IMR-90 (cell line): ENCODE measurements around the gene SLC35G1. TPM values are rescaled to one million over a fixed set of nuclear protein-coding genes. Genes with fewer than 3 reads are reported as not detected.

ENCODE experiments used
- ATAC-seq: fragments of 200-7000 bp; cut with Tn5 transposase; 2 replicates; pipeline ENCODE4 v1.9.1; 2020; ENCODE audit warnings: low read depth, mild to moderate bottlenecking, moderate library complexity
- BruUV-seq: library from RNA; stranded (reverse); fragments of 400-500 nt; replicated peaks from 2 replicates; lab custom pipeline; 2021; lab: Mats Ljungman, UMichigan
- CTCF ChIA-PET: fragments of 300-600 bp; formaldehyde crosslinking; extraction: SDS; loops from one replicate; lab custom pipeline; 2021; ENCODE audit warnings: antibody characterized with exemption; lab: Yijun Ruan, JAX
- POLR2A ChIA-PET: fragments of 300-600 bp; sonication (Branson Sonifier 250); formaldehyde crosslinking; loops from one replicate; lab custom pipeline; 2022; ENCODE audit warnings: antibody characterized with exemption; ENCODE audit not compliant: unreplicated experiment; lab: Charles Lee
- DNase-seq: peaks from one replicate; pipeline ENCODE4 v3.0.0; 2013
- H2AFZ ChIP-seq: replicated peaks from 2 replicates; pipeline ENCODE3; 2013; ENCODE audit warnings: low read length, mild to moderate bottlenecking; ENCODE audit not compliant: poor library complexity
- H2AK5ac ChIP-seq: 2 replicates; pipeline ENCODE4 v1.6.1; 2013; ENCODE audit warnings: low read depth, low read length, inconsistent platforms
- H2AK9ac ChIP-seq: replicated peaks from 2 replicates; pipeline ENCODE3; 2013; ENCODE audit warnings: mild to moderate bottlenecking, low read depth, low read length, moderate library complexity; ENCODE audit not compliant: poor library complexity
- H2BK120ac ChIP-seq: 2 replicates; pipeline ENCODE4 v1.6.1; 2013; ENCODE audit warnings: low read depth, low read length, inconsistent platforms
- H2BK15ac ChIP-seq: 3 replicates; pipeline ENCODE4 v1.6.1; 2013; ENCODE audit warnings: low read depth, low read length, inconsistent platforms
- H2BK20ac ChIP-seq: 2 replicates; pipeline ENCODE4 v1.6.1; 2013; ENCODE audit warnings: low read depth, mild to moderate bottlenecking, inconsistent platforms, low read length, moderate library complexity
- H2BK5ac ChIP-seq: 2 replicates; pipeline ENCODE4 v1.6.1; 2013; ENCODE audit warnings: mild to moderate bottlenecking, low read depth, low read length, inconsistent platforms; ENCODE audit not compliant: poor library complexity, severe bottlenecking
- H3K14ac ChIP-seq: replicated peaks from 2 replicates; pipeline ENCODE4 v1.6.1; 2013; ENCODE audit warnings: low read depth, low read length, inconsistent platforms
- H3K18ac ChIP-seq: 2 replicates; pipeline ENCODE4 v1.6.1; 2013; ENCODE audit warnings: low read depth, low read length, control low read depth
- H3K23ac ChIP-seq: 2 replicates; pipeline ENCODE4 v1.6.1; 2013; ENCODE audit warnings: low read depth, low read length, inconsistent platforms
- H3K27ac ChIP-seq: 2 replicates; pipeline ENCODE4 v1.5.1; 2013; ENCODE audit warnings: mild to moderate bottlenecking, control low read depth, low read length; ENCODE audit not compliant: insufficient read depth
- H3K27me3 ChIP-seq: 2 replicates; pipeline ENCODE4 v1.6.1; 2013; ENCODE audit warnings: low read length; ENCODE audit not compliant: control insufficient read depth, insufficient read depth
- H3K36me3 ChIP-seq: 2 replicates; pipeline ENCODE4 v1.6.1; 2013; ENCODE audit warnings: low read length, mixed read lengths; ENCODE audit not compliant: control insufficient read depth, insufficient read depth
- H3K4ac ChIP-seq: 2 replicates; pipeline ENCODE4 v1.6.1; 2013; ENCODE audit warnings: low read depth, low read length, inconsistent platforms
- H3K4me1 ChIP-seq: 2 replicates; pipeline ENCODE4 v1.6.1; 2013; ENCODE audit warnings: low read length, mixed read lengths; ENCODE audit not compliant: control insufficient read depth, insufficient read depth
- H3K4me2 ChIP-seq: 2 replicates; pipeline ENCODE4 v1.6.1; 2013; ENCODE audit warnings: low read depth, mild to moderate bottlenecking, control low read depth, low read length, moderate library complexity
- H3K4me3 ChIP-seq: 2 replicates; pipeline ENCODE4 v1.5.1; 2013; ENCODE audit warnings: low read depth, mild to moderate bottlenecking, control low read depth, low read length, moderate library complexity; ENCODE audit not compliant: insufficient read depth
- H3K56ac ChIP-seq: 2 replicates; pipeline ENCODE4 v1.6.1; 2013; ENCODE audit warnings: low read length, inconsistent platforms; ENCODE audit not compliant: insufficient read depth; ENCODE audit errors: extremely low read depth
- H3K79me1 ChIP-seq, 2 experiments: 2 replicates each; pipeline ENCODE4 v1.6.1; 2013; ENCODE audit warnings: low read length in 2 of 2, inconsistent platforms in 1 of 2, low read depth in 1 of 2
- H3K9ac ChIP-seq: 2 replicates; pipeline ENCODE4 v1.6.1; 2013; ENCODE audit warnings: low read depth, low read length, control low read depth
- H3K9me1 ChIP-seq: 2 replicates; pipeline ENCODE4 v1.6.1; 2013; ENCODE audit warnings: low read length, inconsistent platforms; ENCODE audit not compliant: insufficient read depth
- H3K9me3 ChIP-seq: 2 replicates; pipeline ENCODE4 v1.6.1; 2013; ENCODE audit warnings: low read length; ENCODE audit not compliant: control insufficient read depth, insufficient read depth
- H4K20me1 ChIP-seq: 2 replicates; pipeline ENCODE4 v1.6.1; 2013; ENCODE audit warnings: low read length, inconsistent platforms; ENCODE audit not compliant: insufficient read depth
- H4K5ac ChIP-seq: 2 replicates; pipeline ENCODE4 v1.6.1; 2013; ENCODE audit warnings: mild to moderate bottlenecking, low read depth, low read length, control low read depth
- H4K8ac ChIP-seq, 2 experiments: 2 replicates each; pipeline ENCODE4 v1.6.1; 2013; ENCODE audit warnings: low read depth in 2 of 2, low read length in 2 of 2, control low read depth in 1 of 2, inconsistent platforms in 1 of 2
- H4K91ac ChIP-seq: 2 replicates; pipeline ENCODE4 v1.6.1; 2013; ENCODE audit warnings: low read depth, low read length, inconsistent platforms; ENCODE audit not compliant: insufficient read depth
- BHLHE40 ChIP-seq: fragments of 150-350 bp; IDR thresholded peaks from 2 replicates; pipeline ENCODE4 v1.6.1; 2016; ENCODE audit warnings: mild to moderate bottlenecking, low read depth, low read length
- CEBPB ChIP-seq: IDR thresholded peaks from 2 replicates; pipeline ENCODE4 v1.6.1; 2012; ENCODE audit warnings: low read depth, low read length, improper control_type of control experiment
- CHD1 ChIP-seq: IDR thresholded peaks from 2 replicates; pipeline ENCODE4 v1.6.1; 2012; ENCODE audit warnings: low read depth, low read length, improper control_type of control experiment
- FOS ChIP-seq: fragments of 150-350 bp; IDR thresholded peaks from 2 replicates; pipeline ENCODE4 v1.6.1; 2016; ENCODE audit warnings: low read depth, low read length
- MAFK ChIP-seq: IDR thresholded peaks from 2 replicates; pipeline ENCODE4 v1.6.1; 2012; ENCODE audit warnings: low read depth, low read length, improper control_type of control experiment
- MAZ ChIP-seq: IDR thresholded peaks from 2 replicates; pipeline ENCODE4 v1.6.1; 2012; ENCODE audit warnings: low read depth, mild to moderate bottlenecking, low read length, improper control_type of control experiment, moderate library complexity, borderline replicate concordance
- MXI1 ChIP-seq: IDR thresholded peaks from 2 replicates; pipeline ENCODE4 v1.6.1; 2012; ENCODE audit warnings: low read depth, mild to moderate bottlenecking, low read length, moderate library complexity, borderline replicate concordance
- POLR2A ChIP-seq: IDR thresholded peaks from 2 replicates; pipeline ENCODE4 v1.6.1; 2012; ENCODE audit warnings: mild to moderate bottlenecking, low read depth, low read length
- RCOR1 ChIP-seq: IDR thresholded peaks from 2 replicates; pipeline ENCODE4 v1.6.1; 2012; ENCODE audit warnings: mild to moderate bottlenecking, low read length, improper control_type of control experiment; ENCODE audit not compliant: insufficient replicate concordance
- RFX5 ChIP-seq: IDR thresholded peaks from 2 replicates; pipeline ENCODE4 v1.8.0; 2012; ENCODE audit warnings: low read depth, mild to moderate bottlenecking, low read length, moderate library complexity
- SMC3 ChIP-seq: fragments of 150-350 bp; IDR thresholded peaks from 2 replicates; pipeline ENCODE4 v1.6.1; 2016; ENCODE audit warnings: low read depth, mild to moderate bottlenecking, antibody characterized with exemption, low read length, moderate library complexity
- WGBS, 2 experiments: methylation state at CpG; one replicate each; pipeline versions ENCODE4 v1.1.5 to v1.1.7; 2013; ENCODE audit warnings: missing lambda C conversion rate in 2 of 2; ENCODE audit not compliant: insufficient read length in 1 of 2; ENCODE audit errors: extremely low coverage in 2 of 2; 5-methylcytosine and 5-hydroxymethylcytosine counted together
- dilution Hi-C: fragments of 300-500 bp; cut with HindIII; formaldehyde crosslinking; loops from one replicate; pipeline ENCODE4 v1.14.3; 2018; ENCODE audit warnings: low sequenced_read_pairs; ENCODE audit not compliant: unreplicated experiment
- in situ Hi-C: fragments of 300-500 bp; cut with MboI; formaldehyde crosslinking; loops from 3 replicates; pipeline ENCODE4 v1.14.3; 2019; ENCODE audit warnings: low sequenced_read_pairs, inconsistent platforms, mixed read lengths
- intact Hi-C: fragments of 100-400 bp; cut with micrococcal nuclease; formaldehyde crosslinking; loops from 2 replicates; pipeline ENCODE4 v1.10.0; 2022
- polyA plus RNA-seq, 3 experiments: library from polyadenylated mRNA; depleted of rRNA; stranded (reverse); fragments of >200 nt; gene quantifications; 2 replicates each; pipeline ENCODE4 v1.2.3, GENCODE V29; 2012; ENCODE audit warnings: low replicate concordance in 1 of 3
- total RNA-seq: library from RNA; depleted of rRNA; stranded (reverse); fragments of >200 nt; gene quantifications from 2 replicates; pipeline ENCODE4 v1.2.3, GENCODE V29; 2012
- TF ChIP-seq, protein P1 (sequence below): fragments of 150-350 bp; IDR thresholded peaks from 2 replicates; pipeline ENCODE4 v1.6.1; 2016; ENCODE audit warnings: low read depth, mild to moderate bottlenecking, low read length, moderate library complexity, borderline replicate concordance
- TF ChIP-seq, protein P2 (sequence below): conservative IDR thresholded peaks from 2 replicates; pipeline ENCODE4 v1.5.1; 2012; ENCODE audit warnings: mild to moderate bottlenecking, low read depth, low read length, improper control_type of control experiment
- TF ChIP-seq, protein P3 (sequence below): fragments of 150-350 bp; IDR thresholded peaks from 2 replicates; pipeline ENCODE4 v1.6.1; 2017; ENCODE audit warnings: mild to moderate bottlenecking, antibody characterized with exemption, low read length, low read depth

The SLC35G1 gene
- total and polyA plus RNA-seq, 2 of the 4 experiments (the other 2 are of a cell fraction), result 2.7 to 3.7 TPM

DNA sequence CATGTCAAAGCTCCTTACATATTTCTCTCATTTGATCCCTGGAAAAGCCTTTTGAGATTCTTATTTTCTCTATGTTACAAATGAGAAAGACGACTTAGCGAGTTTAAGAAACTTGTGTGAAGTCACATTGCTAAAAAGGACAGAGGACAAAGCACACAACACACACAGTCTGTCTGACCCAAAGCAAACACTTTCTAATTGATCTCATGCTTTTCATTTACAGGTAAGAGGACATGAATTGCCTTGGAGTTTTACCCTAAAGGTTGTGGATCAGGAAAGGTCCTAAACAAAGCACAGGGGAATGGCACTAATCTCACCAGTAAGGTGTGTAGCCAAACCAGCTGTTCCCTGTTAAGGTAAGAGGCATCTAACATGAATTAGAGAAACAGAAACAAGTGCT lies 18.7 kb downstream of the SLC35G1 start:
- DNase-seq (no peak), ATAC-seq (no peak)
- H3K9ac ChIP-seq, result no peak overlapping the region
- H3K4me1 ChIP-seq, result no peaks in the 10 kb centered on the region
- no peak overlapping the region for H2BK120ac ChIP-seq
- no peak overlapping the region for H2BK5ac ChIP-seq
- no peaks in the 10 kb centered on the region for H3K79me1 ChIP-seq
- no peak overlapping the region for H2BK20ac ChIP-seq
- ChIA-PET POLR2A (no interaction called here), CTCF (interaction anchor here (0.6 kb wide), 1 partner anchor 496 kb away, joined by 4 read pairs; no protein-coding TSS in a partner anchor)
- no peaks in the 10 kb centered on the region for H4K20me1 ChIP-seq
- H3K56ac ChIP-seq, result no peak overlapping the region
- H3K4ac ChIP-seq, result no peak overlapping the region
- intact Hi-C loops, result loop anchor here (10.0 kb wide), 1 partner anchor 312 kb away; no protein-coding TSS in a partner anchor
- no peak overlapping the region for H4K5ac ChIP-seq
- no peak overlapping the region for H3K23ac ChIP-seq
- H2AK5ac ChIP-seq, result no peak overlapping the region
- BruUV-seq, result no TSS peak
- no peak overlapping the region for H3K18ac ChIP-seq
- H3K14ac ChIP-seq, result no peak overlapping the region
- H3K4me3 ChIP-seq, result no peak overlapping the region
- no peak overlapping the region for H2BK15ac ChIP-seq
- no peak overlapping the region for H2AK9ac ChIP-seq
- no peaks in the 10 kb centered on the region for H3K9me1 ChIP-seq
- no peak overlapping the region for H4K91ac ChIP-seq
- H3K9me3 ChIP-seq, result no peaks in the 10 kb centered on the region
- no CpG with 5 or more reads among the region's 2 CpGs for WGBS, 2 experiments
- no peak overlapping the region for H3K4me2 ChIP-seq
- TF ChIP-seq RFX5 (no peak), CHD1 (no peak), RCOR1 (no peak), POLR2A (no peak), MAZ (no peak), CEBPB (no peak), MAFK (no peak), BHLHE40 (no peak), MXI1 (no peak), SMC3 (no peak), FOS (no peak)
- TF ChIP-seq, protein P1, sequence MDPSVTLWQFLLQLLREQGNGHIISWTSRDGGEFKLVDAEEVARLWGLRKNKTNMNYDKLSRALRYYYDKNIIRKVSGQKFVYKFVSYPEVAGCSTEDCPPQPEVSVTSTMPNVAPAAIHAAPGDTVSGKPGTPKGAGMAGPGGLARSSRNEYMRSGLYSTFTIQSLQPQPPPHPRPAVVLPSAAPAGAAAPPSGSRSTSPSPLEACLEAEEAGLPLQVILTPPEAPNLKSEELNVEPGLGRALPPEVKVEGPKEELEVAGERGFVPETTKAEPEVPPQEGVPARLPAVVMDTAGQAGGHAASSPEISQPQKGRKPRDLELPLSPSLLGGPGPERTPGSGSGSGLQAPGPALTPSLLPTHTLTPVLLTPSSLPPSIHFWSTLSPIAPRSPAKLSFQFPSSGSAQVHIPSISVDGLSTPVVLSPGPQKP, result no peak
- TF ChIP-seq, protein P2, sequence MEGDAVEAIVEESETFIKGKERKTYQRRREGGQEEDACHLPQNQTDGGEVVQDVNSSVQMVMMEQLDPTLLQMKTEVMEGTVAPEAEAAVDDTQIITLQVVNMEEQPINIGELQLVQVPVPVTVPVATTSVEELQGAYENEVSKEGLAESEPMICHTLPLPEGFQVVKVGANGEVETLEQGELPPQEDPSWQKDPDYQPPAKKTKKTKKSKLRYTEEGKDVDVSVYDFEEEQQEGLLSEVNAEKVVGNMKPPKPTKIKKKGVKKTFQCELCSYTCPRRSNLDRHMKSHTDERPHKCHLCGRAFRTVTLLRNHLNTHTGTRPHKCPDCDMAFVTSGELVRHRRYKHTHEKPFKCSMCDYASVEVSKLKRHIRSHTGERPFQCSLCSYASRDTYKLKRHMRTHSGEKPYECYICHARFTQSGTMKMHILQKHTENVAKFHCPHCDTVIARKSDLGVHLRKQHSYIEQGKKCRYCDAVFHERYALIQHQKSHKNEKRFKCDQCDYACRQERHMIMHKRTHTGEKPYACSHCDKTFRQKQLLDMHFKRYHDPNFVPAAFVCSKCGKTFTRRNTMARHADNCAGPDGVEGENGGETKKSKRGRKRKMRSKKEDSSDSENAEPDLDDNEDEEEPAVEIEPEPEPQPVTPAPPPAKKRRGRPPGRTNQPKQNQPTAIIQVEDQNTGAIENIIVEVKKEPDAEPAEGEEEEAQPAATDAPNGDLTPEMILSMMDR, result no peak
- TF ChIP-seq, protein P3, sequence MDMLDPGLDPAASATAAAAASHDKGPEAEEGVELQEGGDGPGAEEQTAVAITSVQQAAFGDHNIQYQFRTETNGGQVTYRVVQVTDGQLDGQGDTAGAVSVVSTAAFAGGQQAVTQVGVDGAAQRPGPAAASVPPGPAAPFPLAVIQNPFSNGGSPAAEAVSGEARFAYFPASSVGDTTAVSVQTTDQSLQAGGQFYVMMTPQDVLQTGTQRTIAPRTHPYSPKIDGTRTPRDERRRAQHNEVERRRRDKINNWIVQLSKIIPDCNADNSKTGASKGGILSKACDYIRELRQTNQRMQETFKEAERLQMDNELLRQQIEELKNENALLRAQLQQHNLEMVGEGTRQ, result no peak
- no peaks in the 10 kb centered on the region for H3K27me3 ChIP-seq
- H3K27ac ChIP-seq, result no peak overlapping the region
- H3K36me3 ChIP-seq, result peaks cover 4% of the 10 kb centered on the region; the same call in 1 of the 2 replicates
- H2AFZ ChIP-seq, result no peak overlapping the region
- no peak overlapping the region for H4K8ac ChIP-seq
- in situ Hi-C loops, result loop anchor here (25.0 kb wide), 1 partner anchor 525 kb away; no protein-coding TSS in a partner anchor
- dilution Hi-C loops, result no loop called here
